ENCODE results near the gene TBCEL. TPM values are rescaled to one million over a fixed set of nuclear protein-coding genes. Genes with fewer than 3 reads are reported as not detected.
"Not testable (repeated sequence)": the region's sequence is repeated elsewhere in the genome, so short reads cannot be mapped to it uniquely, and the experiment has no call there.

TBCEL gene
- total RNA-seq, 1 donor from 2014 or later = 40.4 TPM

DNA sequence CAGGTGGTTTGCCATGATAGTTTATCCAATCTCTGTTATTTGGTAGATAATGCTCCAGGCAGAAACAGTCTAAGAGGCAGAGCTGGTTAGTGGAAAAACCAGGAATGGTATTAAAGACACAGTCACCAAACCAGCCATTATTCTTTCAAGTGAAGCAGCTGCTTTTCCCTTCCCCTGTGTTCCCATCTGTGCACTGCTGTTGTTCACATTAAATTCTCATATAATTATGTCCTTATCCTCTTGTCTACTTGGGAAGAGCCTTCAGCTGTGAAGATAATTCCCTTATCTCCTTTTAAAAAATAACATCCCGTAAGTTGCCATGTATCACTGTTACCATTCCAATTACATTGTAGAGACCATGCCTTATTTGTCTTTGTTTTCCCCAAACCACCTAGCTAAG is 5.2 kb upstream of the TBCEL start:
- TF ChIP-seq, protein P1, sequence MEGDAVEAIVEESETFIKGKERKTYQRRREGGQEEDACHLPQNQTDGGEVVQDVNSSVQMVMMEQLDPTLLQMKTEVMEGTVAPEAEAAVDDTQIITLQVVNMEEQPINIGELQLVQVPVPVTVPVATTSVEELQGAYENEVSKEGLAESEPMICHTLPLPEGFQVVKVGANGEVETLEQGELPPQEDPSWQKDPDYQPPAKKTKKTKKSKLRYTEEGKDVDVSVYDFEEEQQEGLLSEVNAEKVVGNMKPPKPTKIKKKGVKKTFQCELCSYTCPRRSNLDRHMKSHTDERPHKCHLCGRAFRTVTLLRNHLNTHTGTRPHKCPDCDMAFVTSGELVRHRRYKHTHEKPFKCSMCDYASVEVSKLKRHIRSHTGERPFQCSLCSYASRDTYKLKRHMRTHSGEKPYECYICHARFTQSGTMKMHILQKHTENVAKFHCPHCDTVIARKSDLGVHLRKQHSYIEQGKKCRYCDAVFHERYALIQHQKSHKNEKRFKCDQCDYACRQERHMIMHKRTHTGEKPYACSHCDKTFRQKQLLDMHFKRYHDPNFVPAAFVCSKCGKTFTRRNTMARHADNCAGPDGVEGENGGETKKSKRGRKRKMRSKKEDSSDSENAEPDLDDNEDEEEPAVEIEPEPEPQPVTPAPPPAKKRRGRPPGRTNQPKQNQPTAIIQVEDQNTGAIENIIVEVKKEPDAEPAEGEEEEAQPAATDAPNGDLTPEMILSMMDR (IDR thresholded peaks at IDR 0.05) = no peak
- Histone ChIP-seq H3K4me3 (no peak overlapping the region), H3K27ac (no peak overlapping the region)

GRCh38 chr11:121021718-121022117 is 2.2 kb upstream of the TBCEL start:
- H3K4me1 ChIP-seq; DNase-seq (ENCODE audit: low spot score in 2 of 2); H3K4me3 ChIP-seq; H3K36me3 ChIP-seq; intact Hi-C loops (cut with DNase I); H3K9me3 ChIP-seq; H3K27me3 ChIP-seq; H3K27ac ChIP-seq: not testable (repeated sequence)

More for the DNA sequence above, 5.2 kb upstream of the TBCEL start:
- Histone ChIP-seq H3K9me3 (no peaks in the 10 kb centered on the region), H3K36me3 (no peaks in the 10 kb centered on the region), H3K4me1 (no peaks in the 10 kb centered on the region), H3K27me3 (no peaks in the 10 kb centered on the region)
- DNase-seq (ENCODE audit: low spot score in 2 of 2) = no peak
- intact Hi-C loops (cut with DNase I) = no loop called here

- intact Hi-C loops (cut with DNase I) = no loop called here
- Histone ChIP-seq H3K27me3 (no peaks in the 10 kb centered on the region), H3K4me3 (peak overlapping the region; percentile 73 to 93), H3K27ac (no peak overlapping the region), H3K4me1 (peaks cover 3 to 9% of the 10 kb centered on the region in 2 donors), H3K9me3 (no peaks in the 10 kb centered on the region), H3K36me3 (no peaks in the 10 kb centered on the region)
- TF ChIP-seq, protein P1 (IDR thresholded peaks at IDR 0.05) = no peak
- DNase-seq (ENCODE audit: low spot score in 2 of 2) = no peak
Measured at GRCh38 chr11:121024989-121025388, 1.1 kb downstream of the TBCEL start.

- no peaks in the 10 kb centered on the region for H3K36me3 ChIP-seq
- no peak for DNase-seq (ENCODE audit: low spot score in 2 of 2)
- H3K27me3 ChIP-seq = no peaks in the 10 kb centered on the region
- TF ChIP-seq, protein P1 (IDR thresholded peaks at IDR 0.05) = no peak
- no peak overlapping the region for H3K4me3 ChIP-seq
- H3K9me3 ChIP-seq = no peaks in the 10 kb centered on the region
- H3K27ac ChIP-seq = no peak overlapping the region
- H3K4me1 ChIP-seq = peaks cover 3 to 9% of the 10 kb centered on the region in 2 donors
- intact Hi-C loops (cut with DNase I) = no loop called here
Measured at GRCh38 chr11:121029153-121029552, 5.3 kb downstream of the TBCEL start.

DNA sequence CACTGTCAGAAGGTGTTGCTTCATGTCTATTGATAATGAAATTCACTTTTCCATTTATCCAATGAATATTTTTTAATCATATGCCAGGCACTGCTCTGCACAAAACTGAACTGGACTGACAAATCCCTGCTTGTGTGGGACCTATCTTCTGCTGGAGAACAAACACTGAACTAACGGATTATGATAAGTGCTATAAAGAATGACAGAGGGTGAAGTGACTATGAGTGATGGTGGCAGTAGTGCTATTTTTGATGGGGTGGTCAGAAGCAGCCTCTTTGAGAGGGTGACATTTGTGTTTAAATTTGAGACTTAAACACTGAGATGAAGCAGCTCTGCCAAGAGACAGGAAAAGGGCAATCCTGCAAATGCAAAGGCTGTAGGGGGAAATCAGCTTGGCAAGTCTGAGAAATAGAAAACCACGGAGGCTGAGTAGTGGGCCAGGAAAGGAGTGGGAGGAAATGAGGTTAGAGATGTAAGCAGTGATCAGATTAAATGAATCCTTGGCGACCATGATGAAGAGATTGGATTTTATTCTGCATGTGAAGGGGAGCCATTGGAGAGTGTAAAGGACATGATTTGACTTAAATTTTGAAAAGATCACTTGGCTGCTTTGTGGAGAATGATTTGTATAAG is 6.0 kb downstream of the TBCEL start:
- Histone ChIP-seq H3K27me3 (no peaks in the 10 kb centered on the region), H3K9me3 (no peaks in the 10 kb centered on the region), H3K4me3 (no peak overlapping the region), H3K27ac (no peak overlapping the region), H3K36me3 (no peaks in the 10 kb centered on the region), H3K4me1 (peaks cover 0 to 4% of the 10 kb centered on the region in 2 donors)
- TF ChIP-seq, protein P1 (IDR thresholded peaks at IDR 0.05) = no peak
- intact Hi-C loops (cut with DNase I) = no loop called here
- no peak for DNase-seq (ENCODE audit: low spot score in 2 of 2)

- Histone ChIP-seq H3K27me3 (no peaks in the 10 kb centered on the region), H3K4me1 (no peaks in the 10 kb centered on the region), H3K36me3 (no peaks in the 10 kb centered on the region), H3K4me3 (no peak overlapping the region), H3K9me3 (no peaks in the 10 kb centered on the region), H3K27ac (no peak overlapping the region)
- intact Hi-C loops (cut with DNase I) = no loop called here
- DNase-seq (ENCODE audit: low spot score in 2 of 2) = no peak
- TF ChIP-seq, protein P1 (IDR thresholded peaks at IDR 0.05) = no peak
Measured at GRCh38 chr11:121031167-121031566, 7.3 kb downstream of the TBCEL start.

- H3K9me3 ChIP-seq; H3K4me1 ChIP-seq; H3K4me3 ChIP-seq; H3K27ac ChIP-seq; intact Hi-C loops (cut with DNase I); H3K36me3 ChIP-seq; H3K27me3 ChIP-seq; DNase-seq (ENCODE audit: low spot score in 2 of 2): not testable (repeated sequence)
Measured at GRCh38 chr11:121031648-121032047, 7.7 kb downstream of the TBCEL start.

All from ascending aorta (tissue), 2 donors.